Activated T-cell treated with anti-CD3 and anti-CD28 coated beads for 24 hours (primary cell): ENCODE results near the gene MYMK.

Experiments
- DNase-seq: peaks from one replicate; pipeline ENCODE4 v3.0.0-alpha.2; 2020; ENCODE audit warnings: low read depth

MYMK gene

DNA sequence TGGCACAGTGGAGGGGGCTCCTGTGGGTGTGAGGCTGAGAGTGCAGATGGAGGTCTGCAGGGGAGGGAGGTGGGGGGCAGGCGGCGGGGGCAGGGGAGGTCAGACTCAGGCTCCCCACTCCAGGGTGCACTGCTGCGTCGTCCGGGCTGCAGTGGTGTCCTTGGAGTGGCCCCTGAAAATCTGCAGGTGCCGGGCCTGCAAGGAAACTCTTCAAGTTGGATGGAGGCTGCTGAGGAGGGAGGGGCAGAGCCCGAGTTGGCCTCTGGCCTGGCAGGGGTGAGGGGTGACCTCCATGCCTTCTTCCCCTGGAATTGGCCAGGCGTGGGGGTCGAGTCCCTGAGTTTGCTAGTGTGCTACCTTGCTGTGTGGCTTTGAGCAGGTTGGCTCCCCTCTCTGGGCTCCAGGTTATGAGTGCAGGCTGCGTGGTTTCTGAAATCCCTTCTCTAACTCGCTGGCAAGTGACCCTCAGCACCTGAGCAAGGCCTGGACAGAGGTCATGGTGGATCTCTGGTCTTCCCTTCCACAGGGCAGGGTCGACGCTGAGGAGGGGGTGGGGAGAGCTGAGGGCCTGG, 10.6 kb upstream of the MYMK start:
- no peak for DNase-seq

DNA sequence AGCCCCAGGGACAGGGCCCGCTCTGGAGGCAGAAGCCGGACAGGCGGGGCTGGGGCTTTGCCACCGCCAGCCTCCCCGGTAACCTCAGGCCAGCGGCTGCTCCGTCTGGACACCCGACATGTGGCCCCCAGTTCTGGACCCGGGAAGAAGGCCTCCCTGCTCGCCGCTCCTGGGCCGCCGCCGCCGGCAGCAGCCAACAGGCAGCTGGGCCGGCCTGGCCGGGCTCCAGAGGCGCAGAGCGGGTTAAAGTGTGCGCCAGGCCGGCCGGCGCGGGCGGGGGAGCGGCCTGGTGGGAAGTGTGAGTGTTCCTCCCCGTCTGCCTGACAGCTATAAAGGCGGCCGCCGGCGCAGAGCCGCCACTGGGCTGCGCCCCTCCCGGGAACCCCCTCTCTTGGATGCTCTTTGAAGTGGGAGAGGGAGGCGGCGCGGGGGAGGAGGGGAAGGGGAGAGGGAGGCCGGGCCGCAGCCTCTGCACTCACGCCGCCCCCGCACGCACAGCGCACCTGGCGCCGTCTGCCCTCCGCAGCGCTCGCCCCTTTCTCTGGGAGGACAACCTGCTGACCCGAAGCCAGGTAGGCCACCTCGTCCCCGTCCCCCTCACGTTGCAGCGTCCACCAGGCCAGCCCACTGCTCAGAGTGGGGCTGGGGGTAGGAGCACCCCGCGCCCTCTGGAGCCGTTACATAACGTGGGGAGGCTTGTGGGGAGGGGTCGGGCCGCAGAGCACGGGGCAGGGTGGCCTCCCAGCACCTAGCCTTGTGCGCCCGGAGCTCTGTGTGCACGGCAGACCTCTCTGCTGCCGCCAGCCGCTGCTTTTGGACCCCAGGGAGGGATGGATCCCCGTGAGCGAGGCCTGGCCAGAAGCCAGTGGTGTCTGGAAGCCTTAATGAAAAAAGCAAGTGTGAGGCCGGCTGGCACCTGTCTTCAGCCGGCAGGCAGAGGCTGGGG, 9.9 kb upstream of the MYMK start, which contains the start of gene ADAMTSL2:
TSS of gene ADAMTSL2 (plus strand) at position 359 of the 946 bp plus-strand sequence. CDS start 2,009 bp downstream, outside the sequence.
- DNase-seq = peak; percentile 11

DNA sequence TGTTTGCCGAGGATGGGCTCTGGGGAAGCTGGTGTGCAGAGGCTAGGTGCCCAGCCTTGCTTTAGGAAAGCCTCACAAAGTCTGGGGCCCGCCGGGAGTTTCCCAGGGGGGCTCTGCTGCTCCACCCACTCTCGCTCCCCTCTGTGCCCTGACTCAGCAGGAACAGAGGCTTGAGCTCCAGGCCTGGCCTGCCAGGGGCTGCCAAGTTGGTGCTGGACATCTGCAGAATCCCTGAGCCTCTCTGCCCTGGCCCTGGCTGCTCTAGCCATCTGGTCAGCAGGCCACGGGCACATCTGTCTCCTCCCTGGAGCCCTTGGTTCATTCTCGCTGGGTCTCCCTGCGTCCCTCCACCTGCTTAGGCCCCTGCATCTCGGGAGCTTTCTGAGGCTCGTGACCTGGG, 9.1 kb upstream of the MYMK start:
- no peak for DNase-seq

DNA sequence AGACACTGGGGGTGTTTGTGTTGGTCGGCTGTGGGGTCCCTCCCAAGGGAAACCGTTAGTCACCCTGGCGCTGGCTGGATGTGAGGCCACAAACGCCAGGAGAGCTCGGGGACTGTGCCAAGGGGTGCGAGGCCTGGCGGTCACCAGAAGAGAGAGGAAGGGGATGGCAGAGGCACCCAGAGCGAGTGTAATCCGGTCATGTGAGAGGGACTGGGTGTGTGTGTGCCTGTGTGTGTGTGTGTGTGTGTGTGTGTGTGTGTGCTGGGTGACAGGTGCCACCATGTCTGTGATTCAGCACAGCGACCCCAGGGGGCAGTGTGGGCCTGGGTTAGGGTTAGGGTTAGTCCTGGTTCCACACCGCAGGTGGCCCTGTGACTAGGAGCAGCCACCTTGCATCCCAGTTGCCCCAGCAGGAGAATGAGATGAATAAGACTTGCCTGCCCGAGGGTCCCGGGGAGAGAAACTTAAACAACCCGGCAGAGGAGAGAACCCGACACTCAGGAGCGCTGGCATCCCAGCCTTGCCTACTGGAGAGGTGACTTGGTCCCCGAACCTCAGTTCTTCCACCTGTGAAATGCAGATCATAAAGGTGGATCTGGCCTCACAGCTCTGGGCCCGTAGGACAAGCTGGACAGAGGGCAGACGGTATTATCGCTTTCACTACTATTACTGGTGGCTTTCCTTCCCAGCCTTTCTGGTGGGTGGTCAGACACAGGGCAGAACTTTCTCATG, 8.3 kb upstream of the MYMK start:
- peak; percentile 53 for DNase-seq

DNA sequence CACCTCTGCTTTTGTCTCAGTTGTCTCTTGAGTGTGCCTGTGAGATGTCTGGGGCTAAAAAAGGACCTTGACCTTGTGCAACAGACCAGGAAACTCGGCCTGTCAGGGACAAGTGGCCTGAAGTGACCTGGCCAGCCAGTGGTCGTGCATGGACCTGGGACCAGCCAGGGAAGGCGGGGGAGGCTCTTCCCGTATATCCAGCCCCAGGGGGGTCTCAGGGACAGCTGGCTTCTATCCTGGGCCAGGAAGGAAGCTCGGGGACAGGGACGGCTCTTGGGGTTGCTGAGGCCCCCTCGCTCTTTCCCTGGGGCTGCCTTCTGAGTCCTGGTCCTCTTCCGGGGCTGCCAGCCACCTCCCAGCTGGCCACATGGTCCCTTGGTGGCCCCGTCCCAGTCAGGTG, 6.5 kb upstream of the MYMK start:
- DNase-seq = no peak

DNA sequence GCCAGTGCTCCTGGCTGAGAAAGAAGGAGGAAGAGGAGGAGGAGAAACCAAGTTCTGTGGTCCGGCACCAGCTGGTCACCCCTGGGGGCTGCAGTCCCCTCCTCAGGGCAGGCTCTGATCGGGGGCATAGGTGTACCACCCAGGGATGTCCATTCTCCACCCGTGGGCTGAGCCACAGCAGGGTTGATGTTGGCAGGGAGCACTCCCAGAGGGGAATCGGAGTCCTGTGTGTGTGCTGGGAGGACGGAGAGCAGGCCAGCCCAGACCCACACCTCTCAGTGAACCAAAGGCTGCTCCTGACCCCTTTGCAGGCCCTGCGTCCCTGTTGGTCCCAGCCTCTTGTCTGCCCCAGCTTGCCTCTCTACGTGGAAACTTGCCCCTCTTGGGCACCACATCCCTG, 5.1 kb upstream of the MYMK start:
- no peak for DNase-seq

DNA sequence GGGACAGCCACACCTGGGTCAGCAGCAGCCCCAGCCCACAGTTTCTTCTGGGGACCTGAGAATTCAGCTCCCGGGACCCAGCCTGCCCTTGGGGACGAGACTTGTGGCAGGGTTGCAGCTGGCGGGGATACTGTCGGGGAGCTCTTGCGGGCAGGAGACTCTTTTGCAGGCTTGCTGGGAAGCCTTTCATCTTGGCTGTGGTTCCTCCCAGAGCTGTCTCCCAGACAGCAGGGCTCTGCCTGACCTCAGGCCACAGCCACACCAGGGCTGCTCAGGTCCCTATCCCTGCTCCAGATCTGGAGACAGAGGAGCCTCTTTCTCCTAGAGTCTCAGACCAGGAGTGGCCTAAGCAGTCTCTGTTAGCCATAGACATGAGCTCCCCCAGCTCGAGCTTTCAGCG, 4.7 kb upstream of the MYMK start:
- no peak for DNase-seq

DNA sequence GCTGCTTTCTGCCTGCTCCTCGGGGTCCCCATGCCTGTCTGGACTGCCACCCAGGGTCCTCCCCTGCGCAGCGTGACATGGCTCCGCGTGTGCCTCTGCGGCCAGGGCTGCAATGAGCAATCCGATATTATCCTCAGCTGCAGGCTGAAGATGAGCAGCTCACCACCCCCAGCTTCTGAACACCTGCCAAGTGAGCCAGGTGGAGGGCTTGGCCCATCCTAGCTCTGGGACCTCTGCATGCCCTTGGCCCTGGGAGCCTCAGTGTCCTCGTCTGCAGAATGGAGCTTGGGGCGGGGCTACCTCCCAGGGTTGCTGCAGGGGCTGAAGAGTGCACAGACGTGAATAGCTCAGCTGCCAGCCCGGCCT, 4.1 kb upstream of the MYMK start:
- DNase-seq = no peak

DNA sequence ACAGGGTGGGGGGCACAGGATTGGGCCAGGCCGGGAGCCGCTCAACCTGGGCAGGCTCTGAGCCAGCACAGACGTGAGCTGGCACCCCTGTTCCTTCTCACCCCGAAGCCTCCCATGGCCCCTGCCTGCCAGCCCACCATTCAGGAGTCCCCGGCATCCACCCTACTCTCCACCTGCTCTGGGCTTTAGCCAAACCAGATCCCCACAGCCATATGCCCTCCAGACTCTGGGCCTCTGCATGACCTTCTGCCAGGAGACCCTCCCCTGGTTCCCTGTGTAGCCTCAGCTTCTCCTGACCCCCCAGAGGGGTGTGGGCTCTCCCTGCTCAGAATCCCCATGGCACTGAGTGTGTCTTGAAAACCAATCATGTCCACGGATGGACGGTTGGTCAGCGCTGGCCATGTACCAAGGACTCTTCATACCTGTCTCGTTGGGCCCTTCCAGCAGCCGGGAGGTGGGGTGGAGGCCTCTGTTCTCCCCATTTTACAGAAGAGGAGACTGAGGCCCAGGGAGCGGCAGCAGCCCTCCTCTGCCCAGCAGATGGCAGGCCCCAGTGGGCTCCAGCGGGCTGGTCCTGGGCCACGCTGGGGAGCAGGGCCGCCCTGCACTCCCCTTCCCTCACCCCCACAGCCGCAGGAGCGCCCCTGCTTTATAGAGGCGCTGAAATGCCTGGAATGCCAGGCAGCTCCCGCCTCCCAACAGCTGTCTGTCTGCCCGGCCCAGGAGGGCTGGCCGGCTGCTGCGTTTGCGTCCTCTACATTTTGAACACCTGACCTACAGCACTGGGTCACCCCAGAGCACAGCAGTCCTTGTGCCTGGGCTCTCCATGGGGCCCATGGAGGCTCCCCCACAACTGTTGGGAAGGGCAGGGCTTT, 3.5 kb upstream of the MYMK start:
- no peak for DNase-seq

DNA sequence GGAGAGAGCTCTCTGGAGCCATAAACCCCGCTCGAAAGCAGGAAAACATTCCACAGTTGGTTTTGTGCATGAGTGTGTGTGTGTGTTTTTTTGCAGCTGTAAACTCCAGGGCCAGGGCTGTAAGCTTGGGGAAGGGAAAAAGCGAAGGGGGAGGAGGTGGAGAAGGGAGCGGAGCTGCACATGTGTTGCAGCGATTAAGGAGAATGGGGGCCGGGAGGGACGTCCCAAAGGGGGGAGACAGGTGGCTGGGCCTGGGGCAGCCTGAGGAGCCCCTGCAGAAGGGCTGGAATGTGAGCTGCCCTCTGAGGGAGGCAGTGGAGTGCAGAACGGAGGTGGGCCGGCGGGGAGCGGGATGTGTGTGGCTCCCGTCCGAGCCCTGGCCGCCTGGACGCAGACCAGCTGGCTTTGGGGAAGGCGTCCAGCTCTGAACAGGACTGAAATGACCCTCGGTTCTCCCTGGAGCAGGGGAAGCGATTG, 2.7 kb upstream of the MYMK start:
- no peak for DNase-seq

DNA sequence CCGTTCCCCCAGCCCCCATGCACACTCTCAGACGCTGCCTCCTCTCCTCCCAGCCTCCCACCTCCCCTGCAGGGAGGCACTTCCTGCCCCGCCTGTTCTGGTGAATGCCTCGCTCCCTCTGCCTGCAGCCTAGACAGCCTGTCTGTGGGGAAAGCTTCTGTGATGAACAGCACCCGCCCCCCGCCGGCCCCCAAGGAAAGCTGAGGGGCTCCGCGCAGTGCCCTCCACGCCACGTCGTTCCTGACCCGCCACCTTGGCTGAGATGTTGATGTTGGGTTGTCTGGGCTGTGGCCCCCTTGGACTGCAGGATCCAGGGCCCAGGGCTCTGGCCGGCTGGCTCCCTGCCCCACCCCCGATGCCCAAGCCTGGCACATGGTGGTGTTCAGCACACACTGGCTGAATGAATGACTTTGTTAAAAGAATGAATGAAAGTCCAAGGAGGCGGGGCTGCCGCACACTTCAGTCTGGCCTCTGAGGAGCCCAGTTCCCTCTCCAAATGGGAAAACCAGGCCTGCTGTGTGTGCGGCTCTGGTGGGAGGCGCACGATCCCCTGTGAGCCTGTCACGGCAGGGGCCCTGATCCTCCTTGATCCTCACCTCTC, 2.1 kb upstream of the MYMK start:
- DNase-seq = no peak

DNA sequence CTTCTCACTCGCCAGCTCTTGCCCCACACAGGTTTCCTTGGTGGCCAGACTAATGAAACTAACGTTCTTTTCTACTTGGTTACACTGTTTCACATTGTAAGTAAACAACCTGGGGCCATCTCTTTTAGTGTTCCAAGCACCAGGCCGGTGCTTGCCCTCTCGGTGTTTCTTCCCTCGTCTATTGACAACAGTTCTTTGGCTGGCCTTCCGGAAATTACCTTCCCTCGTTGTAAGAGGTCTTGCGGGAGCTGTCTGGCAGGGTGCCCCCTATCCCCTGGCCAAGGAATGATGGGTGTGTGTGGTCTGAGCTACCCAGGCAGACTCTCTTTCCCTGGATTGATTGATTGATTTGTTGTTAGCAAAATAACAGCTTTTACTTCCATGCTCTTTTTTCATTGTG, 918 bp upstream of the MYMK start:
- DNase-seq = no peak

DNA sequence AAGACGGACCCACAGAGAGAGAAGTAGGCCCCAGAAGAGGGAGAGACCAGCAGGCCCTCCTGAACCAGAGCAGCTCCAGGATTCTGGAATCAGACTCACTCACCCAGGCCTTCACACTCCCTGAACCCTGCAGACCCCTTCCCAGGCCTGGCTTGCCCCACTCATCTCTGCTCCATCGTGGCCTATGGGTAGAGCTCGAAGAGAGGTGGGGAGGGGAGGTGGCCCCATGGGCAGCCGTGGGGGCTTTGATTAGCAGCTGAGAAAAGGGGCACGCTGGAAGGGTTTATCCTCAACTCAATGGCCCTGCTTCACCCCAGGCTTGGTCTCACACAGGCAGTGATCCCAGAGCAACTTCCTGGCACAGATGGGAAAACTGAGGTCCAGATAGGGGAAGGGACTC, 613 bp downstream of the MYMK start:
- no peak for DNase-seq

DNA sequence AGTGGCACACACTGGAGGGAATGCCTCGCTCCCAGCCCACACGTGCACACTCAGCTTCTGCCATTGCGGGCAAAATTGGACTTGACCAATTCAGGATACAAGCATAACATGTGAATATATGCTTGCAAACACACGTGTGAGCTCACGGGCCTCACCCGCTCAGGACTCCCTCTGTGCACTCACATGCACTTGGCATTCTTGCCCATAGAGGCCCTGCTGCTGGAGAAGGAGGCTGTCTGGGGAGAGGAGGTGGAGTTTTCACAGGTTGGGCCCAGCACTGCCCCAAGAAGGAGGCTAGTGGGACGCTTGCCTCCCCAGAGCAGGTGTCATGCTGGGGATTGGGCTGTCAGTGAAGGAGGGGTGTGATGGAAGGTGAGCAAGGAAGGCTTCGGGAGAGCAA, 1.7 kb downstream of the MYMK start:
- no peak for DNase-seq

DNA sequence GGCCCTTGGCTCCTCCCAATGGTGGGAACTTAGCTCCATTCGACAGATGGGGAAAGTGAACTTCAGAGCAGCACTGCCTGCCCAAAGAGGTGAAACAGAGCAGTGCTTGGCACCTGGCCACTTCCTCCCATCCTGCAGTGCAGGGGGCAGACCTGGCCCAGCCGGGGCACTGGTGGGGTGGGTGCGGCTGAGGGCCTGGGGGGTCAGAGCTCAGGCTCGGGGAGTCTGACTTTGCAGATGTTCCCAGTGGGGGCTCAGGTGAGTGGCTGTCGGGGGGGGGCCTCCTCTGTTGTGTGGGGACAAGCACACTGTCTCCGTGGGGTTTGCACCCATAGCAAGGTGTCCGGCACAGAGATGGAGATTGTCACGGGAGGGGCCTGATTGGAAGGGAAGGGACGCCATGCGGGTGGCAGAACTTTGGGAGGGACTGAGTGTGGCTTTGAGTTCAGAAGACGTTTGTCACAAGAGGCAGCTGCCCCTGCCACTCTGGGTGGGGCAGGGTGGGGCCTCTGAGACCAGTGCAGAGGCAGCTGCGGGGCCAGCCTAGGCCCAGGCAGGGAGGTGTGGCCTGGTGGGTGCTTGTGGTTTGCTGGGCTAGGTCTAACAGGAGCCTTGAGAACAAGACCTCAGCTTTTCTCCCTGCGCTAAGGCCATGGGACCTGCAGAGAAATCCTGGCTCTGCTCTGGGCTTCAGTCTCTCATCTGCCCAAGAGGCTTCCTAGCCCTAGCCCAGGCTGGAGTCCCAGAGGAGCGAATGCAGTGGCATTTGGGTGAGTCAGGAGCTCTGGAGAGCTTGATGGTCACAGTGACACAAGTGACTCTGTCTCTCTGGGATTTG, 2.5 kb downstream of the MYMK start:
- no peak for DNase-seq

DNA sequence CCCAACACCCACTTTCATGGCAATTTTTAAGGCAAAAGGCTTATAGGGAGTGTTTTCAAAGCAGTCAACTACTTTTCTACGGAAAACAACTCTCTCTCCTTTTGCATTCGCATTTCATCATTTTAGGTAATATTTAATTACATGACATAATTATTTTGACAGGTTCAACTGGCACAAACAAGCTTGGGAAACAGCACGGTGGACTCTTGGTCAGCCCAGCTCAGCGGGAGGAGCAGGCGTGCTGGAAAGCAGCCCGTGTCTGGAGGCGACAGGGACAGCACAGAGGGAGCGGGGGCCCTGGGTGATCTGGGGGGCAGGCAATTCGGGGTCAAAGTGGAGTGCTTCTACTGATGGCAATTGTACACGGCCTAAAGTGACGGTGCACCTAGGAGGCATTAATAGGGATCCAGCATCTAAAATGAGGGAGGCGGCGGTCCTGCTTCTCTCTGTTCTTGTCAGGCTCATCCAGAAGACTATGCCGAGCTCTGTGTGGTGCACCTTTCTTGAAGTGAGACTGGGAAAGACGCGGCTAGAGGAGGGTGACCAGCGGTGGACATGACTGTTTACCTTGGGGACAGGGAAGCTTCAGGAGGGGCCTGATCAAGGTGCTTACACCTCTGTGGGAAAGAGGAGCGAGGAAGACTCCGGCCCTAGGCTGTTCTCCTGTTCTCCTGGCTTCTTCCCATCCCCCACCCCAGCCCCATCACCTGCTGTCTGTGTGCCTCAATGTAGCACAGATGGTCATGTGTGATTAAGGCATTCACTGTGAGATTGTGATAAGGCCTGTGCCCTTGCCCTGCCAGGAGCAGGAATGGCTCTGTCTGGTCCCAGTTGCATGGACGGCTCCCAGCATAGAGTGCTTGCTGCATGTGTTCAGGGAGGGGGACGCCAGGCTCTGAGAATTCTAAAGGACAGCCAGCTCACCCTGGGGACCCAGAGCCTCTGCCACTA, 3.4 kb downstream of the MYMK start:
- DNase-seq = no peak

DNA sequence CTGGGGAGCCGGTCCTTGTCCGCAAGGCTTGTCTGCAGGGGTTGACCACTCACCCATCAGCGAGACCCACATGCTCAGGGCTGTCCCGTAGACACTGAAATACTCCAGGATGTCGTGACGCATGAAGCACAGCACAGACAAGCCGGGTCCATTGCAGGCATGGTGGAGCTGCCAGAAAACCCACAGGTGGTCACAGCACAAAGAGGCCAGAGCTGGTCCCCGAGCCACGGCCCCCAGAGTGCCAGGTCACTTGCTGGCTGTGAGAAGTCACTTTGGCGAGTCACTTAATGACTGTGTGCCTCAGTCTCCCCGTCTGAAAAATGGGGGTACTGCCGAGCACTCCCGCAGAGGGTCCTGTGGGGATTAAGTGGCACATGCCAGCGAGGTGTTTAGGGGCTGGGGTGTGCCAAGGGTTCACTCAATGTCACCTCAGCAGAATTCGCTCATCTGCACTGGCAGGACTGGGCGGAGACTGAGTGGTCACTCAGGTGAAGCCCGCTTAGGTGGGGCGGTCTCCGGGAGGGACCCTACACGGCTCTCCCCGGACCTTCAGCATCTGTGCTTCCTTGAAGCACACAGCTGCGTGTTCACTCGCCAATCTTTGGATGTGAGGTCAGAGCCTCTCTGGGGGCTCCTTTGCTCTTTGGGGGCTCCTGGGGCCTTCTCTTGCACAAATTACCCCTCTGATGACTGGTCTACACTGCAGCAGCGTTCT, 4.5 kb downstream of the MYMK start:
- DNase-seq = no peak

DNA sequence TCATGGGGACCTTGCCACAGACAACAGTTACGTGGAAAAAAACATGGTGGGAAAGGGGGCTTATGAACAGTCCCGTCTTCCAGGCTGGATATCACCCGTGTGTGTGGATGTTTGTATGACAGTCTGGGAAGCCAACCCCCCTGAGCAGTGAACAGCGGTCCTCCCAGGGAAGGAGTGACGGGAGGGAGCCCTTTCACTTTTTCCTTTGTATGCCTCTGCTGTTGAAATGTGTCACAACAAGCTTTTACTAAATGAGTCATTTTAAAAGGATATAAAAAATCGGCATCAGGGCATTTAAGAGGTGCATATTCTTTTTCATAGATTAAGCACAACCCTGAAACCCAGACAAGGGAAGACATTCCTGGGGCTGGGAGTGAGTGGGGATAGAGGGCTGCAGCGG, 5.1 kb downstream of the MYMK start:
- no peak for DNase-seq
